Stromal cell of bone marrow (primary cell): ENCODE results near the gene FSTL4.

ENCODE experiments used
- DNase-seq: peaks from one replicate; pipeline ENCODE4 v3.0.0-alpha.2; 2012; ENCODE audit warnings: low read depth

FSTL4 gene

DNA sequence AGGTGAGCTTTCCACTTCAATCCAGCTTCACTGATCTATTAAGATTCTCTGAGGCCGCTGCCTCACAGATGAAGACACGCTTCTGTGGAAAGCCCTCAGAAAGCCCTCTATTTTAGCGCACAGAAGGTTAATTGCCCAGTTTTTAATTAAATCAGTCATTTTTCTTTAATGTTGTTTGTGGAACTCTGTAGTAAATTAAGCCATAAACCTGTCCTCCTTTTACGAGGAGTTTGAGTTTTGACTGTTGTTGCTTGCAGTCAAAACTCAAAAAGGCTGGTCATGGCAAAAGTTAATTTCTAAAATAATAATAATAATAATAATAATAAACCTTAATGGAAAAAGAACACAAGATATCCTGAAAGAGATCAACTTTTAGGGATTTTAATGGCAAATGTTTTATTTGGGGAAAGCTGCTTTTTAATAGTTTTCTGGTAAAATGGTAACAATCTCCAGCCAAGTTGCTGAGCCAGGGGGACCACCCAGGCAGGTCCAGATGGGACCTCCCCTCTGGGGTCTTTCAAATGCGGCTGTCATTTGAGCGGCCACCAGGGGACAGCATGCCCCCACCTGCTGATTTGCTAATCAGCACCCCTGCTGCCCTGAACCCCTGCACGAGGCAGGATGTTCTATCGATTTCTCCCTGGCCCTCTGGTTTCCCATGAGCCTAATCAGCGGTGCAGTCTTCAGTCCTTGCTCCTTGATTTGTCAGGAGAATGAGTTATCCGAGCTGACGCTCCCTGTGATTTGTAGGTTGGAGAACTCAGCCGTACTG, 247.2 kb downstream of the FSTL4 start:
- DNase-seq = no peak

- DNase-seq = no peak
These were observed 248.3 kb downstream of the FSTL4 start for GRCh38 chr5:133363807-133364587.

DNA sequence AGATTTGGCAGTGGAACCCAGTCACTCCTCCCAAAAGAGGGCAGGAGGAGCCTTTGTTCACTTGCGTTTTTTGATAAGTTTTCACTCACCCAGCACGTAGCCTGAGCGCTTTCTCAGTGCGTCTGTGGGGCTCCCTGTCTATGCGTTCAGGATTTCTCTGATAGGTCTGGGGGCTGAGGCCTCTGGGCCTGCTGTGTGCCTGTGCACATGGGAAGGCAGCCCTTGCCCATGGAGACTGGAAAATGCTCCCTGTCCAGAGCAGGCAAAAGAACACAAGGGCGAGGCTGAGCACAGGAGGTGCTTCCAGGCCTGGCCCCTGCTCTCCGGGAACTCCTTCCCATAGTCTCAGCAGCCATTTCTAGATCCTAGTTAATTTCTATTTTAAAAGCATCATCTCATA, 249.9 kb downstream of the FSTL4 start:
- no peak for DNase-seq

DNA sequence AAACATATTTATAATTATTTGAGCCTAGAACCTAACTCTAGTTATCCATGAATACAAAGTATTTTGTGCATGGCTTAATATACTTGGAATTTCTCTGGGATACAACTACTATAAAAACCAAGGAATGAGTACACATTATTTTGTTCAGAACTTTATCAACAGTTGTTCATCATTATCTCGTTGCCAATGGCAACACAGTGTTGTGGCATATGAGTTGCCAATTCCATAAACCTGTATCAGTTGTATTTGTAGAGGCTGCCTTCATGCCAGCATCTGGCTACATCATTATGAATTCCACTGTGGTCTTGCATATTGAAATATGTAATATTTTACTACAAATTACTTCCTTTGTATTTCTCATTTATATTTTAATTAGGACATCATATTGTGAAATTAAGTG, 250.4 kb downstream of the FSTL4 start:
- DNase-seq = no peak

- no peak for DNase-seq
These were observed 251.5 kb downstream of the FSTL4 start for GRCh38 chr5:133360693-133361472.

GRCh38 chr5:133359861-133360260, 252.5 kb downstream of the FSTL4 start:
- no peak for DNase-seq

GRCh38 chr5:133358271-133358670, 254.1 kb downstream of the FSTL4 start:
- no peak for DNase-seq

DNA sequence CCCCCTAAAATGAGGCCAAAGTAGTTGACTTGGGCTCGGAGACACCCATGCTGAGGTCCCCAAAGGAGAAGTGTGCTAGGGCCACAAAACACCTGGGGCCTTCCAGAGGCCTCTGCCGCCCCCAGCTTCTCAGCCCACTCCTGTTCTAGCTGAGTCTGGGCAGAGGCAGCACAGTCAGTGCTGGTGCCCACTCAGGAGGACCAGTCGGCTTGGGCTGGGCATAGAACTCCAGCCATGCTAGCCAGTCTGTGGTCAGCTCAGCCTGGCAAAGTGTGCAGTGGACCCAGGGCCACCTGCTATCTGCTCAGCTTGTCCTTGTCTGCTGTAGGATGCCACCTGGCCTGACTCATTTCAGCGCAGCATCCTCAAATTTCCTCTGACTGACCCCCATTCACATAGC, 254.6 kb downstream of the FSTL4 start:
- no peak for DNase-seq

DNA sequence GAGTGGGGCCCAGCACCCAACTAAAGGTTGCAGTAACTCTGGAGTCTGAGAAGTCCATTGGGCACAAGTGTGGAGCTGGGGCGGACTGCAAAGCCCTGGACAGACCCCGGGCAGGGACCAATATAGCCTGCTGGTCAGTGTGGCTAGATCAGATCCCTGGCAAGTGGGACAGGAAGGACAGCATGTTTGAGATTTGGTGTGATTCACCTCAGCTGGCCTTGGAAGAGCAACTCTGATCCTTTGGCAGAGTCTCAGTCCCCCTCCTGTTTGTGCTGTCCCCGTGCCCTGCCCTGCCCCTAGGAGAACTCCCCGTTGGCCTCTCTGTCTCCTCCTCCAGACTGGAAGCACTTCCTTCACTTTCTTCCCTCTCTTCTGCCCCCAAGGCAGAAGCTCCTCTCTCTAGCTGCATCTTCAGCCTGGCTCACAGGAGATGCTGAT, 255.3 kb downstream of the FSTL4 start:
- DNase-seq = no peak

- no peak for DNase-seq
These were observed 255.9 kb downstream of the FSTL4 start for GRCh38 chr5:133356396-133356983.

DNA sequence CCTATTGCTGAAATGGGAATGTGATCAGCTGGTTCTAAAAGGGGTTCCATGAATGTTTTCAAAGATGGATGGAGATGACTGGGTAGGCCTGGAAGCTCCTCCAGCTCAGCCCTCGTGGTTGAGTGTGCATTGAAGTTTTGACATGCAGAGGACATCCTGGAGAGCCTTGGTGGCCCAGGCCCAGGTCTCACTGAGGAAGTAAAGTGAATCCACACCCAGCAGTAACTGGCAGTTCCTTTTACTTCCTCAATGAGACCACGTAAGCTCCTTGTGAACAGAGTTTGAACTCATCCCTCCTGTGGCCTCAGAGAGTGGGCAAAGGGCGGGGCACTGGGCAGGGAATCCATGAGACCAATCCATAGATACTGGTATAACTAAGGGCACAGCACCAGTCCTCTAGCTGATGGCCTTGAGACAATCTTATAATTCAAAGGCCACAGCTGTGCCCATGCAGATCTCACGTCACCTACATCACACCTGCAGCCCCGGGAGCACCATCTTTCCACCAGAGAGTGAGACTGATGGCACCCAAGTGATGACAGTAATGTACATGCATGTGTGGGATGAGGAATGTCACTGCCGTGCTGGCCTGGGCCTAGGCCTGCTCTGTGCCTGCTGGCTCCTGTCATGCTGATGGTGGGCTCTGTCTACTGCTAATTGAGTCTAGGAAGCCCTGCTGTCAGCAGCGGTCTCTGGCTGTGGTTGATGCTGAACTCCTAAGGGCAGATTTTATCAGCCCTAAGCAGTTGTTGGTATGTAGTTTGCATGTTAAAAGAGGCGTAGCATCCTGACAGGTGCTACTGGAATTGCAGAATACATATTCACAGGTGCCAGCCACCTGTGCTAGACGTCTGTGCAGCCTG, 257.8 kb downstream of the FSTL4 start:
- DNase-seq = no peak

DNA sequence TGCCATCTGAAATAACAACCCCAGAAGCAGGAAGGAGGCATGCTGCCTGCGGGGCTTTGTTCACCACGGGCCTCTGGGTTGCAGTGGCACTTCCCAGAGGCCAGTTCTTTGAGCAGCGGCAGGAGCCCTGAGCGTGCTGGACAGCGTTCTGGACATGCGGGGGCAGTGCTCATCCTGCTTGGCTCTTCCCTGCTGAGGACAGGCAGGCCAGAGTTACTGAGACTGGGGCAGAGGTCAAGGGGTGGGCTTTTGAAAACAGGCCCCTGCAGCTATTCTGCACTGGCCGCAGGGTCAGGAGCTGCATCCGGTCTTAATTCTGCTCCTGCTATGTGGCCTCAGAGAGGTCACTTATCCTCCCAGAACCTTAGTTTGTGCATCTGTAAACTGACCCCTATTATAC, 258.6 kb downstream of the FSTL4 start:
- no peak for DNase-seq

DNA sequence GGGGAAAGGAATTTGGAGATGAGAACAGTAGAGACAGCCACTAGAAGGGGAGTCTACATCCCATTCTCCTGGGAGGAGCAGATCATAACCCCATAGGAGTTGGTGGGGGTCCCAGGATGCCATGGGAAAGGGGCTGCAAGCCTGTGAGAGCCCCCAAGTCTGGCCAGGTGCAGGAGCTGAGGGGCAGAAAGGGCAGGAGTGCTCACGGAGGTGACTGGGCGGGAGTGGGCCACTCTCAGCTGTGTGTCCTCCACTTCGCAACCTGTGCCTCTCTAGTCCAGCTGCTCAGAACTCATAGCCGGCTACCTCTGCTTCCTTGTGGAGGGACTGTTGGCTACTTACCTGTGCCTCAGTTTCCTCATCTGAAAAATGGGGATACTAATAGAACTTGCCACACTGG, 263.9 kb downstream of the FSTL4 start:
- no peak for DNase-seq

DNA sequence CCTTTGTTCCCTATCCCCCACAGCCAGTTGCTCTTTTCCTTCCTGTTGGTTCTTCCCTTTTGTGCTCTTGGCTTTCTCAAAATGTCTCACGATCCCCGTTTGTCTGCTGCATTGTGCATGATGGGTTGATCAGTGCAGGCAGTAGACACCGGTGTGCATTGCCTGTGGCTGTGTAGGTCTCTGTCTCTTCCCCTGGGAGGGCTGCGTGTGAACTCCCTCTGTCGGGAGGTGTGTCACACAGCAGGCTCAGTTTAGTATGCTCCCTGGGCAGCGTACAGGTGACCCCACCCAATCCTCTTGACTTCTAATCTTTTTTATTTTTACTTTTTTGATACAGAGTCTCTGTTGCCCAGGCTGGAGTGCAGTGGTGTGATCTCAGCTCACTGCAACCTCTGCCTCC, 265.3 kb downstream of the FSTL4 start:
- DNase-seq = no peak

DNA sequence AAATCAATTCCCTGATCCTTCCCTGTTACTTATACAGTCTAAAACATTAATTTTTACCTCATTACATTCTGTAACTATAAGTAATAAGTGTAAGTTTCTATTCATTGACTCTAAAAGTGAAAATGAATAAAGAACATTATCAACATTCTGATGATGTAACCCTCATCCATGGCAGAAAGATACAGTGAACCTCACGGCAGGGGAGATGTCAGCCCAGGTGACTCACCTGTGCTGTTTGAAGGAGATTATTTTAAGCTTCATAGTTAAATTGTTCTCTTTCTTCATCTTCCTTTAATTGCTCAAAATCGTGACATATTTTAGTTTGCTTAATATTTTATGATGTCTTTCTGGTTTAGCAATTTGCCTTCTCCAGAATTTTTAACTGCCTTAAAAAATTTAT, 268.1 kb downstream of the FSTL4 start:
- DNase-seq = no peak

DNA sequence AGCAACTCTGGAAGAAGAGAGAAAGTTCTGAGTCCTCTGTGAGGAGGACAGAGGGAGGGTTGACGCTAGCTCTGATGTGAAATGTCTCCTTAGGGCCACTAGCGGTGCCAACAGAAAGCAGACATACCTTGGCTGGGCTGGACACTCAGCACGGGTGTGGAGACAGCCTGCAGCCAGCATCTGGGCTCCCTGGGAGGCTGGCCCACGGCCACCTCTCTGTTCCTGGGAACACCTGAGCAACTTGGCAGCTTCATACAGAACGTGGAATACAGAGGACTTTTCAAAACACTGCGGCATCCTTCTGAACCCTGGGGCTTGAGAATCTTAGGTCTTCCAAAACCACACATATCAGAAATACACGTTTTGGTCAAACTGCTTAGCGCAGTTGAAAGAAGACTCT, 269.1 kb downstream of the FSTL4 start:
- DNase-seq = no peak

DNA sequence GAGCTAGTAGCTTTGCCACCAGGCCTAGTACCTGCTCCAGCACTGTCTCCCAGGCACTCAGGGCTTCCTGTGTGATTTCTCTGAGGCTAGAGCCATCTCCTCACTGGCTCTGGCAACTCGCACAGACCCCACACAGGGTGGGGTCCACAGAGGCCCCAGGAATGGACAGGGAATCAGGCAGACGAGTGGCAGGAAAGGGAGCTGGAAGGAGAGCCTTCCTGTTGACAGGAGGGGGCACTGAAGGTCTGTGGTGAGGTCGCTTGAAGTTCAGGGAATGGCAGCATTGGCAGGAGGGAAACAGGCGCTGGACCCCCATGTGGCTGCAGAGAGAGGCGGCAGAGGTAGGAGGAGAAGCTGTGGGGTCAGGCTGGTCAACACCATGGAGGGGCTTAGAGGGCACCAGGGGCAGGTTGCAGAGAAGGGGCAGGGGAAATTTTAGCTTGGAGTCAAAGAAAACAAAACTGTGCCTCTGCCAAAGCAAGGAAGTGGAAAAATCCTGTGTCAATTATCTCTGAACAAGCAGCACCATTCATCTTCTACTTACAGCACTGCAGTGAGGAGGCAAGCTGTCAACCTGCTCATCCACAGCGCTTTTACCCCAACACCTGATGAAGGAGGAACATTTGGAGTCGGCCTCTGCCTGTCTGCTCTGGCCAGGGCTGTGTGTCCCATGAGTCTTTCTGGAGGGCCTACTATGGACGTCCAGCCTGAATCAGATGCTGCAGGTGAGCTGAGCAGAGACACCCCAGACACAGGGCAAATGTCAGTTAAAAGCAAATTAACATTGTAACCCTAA, 270.2 kb downstream of the FSTL4 start:
- DNase-seq = no peak

DNA sequence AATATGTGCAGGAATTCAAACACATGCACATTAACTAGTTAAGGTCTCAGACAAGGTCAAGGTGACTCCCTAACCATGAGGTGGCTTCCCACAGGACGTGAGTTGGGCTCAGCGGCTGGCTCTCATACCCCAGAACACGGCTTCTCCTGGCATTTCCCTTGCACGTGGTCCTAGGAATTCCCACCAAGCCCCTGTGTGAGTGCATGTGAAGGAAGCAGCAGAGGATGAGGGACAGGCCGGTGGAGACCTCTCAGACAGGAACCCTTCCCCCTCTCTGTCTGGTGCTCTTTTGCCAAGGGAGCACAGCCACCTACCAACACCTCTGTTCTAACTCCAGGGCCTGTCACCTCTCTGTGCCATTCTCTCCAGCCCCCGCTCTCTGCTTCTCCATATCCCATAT, 271.0 kb downstream of the FSTL4 start:
- DNase-seq = no peak

DNA sequence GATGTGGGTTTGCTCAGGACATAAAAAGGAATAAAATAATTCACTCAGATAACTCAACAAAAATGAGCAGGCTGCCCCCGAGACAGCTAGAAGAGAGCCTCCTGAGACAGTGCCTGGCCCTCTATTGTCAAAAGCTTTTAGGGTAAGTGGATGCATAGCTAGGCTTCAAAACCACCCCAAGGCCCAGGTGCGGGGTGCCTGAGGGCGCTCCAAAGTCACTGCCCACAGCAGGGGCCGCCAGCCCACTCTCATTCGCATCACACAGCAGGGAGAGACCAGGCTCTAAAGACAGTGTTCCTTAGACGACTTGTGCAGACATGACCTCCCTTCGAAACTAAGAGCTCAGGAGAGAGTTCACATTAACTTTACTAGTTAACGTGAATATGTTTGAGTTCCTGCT, 271.5 kb downstream of the FSTL4 start:
- DNase-seq = no peak

DNA sequence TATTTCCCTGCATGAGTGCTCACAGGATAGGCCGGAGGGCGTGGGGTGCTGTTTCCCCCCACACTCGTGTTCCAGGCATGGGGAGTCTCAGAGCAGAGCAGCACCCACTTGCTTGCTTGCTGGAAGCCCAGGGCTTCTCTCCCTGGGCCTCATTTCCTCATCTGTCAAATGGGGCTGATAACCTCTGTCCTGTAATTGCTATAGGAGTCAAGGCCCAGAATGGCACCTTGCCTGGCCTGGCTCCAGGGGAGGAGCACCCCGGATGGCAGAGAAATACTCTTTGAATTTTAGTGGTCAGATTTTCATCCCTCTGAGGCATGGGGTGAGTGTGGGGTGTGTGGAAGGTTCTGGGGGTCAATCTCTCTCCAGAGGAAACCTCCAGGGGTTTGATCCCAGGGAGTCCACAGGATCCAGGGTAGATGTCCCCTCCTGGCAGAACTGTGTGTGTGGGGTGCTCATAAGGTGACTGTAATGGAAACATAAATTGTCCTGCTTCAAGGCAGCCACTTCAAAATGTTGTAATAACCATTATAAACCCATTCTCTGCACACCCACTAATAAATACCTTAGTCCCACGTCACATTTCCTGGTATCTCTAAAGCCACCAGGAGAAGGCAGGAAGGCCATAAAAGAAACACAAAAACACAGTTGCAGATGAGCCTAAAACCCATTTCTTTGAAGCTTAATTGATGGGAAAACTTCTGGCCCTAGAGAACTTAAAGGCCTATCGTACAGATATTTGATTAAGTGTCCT, 272.2 kb downstream of the FSTL4 start:
- no peak for DNase-seq
